Peyer's patch (tissue), 4 donors: ENCODE data around the gene PCED1B. TPM values are rescaled to one million over a fixed set of nuclear protein-coding genes. Genes with fewer than 3 reads are reported as not detected.
A peak's percentile ranks its signal among the peaks of the same experiment; 100 is the strongest.

Experiments used
- DNase-seq, 3 donors: peaks; one replicate each; pipeline ENCODE4 v3.0.0-alpha.2; 2017 to 2019
- H3K27ac ChIP-seq, 4 donors: fragments of 200-600 bp; sonication (generic); one replicate each; pipeline ENCODE4 v1.5.1; 2016 to 2019
- H3K27me3 ChIP-seq, 2 donors: fragments of 200-600 bp; sonication (generic); one replicate each; pipeline ENCODE4 v1.5.1; 2019
- H3K36me3 ChIP-seq, 3 donors: fragments of 200-600 bp; sonication (generic); one replicate each; pipeline ENCODE4 v1.5.1; 2016 to 2019
- H3K4me1 ChIP-seq, 4 donors: fragments of 200-600 bp; sonication (generic); one replicate each; pipeline ENCODE4 v1.5.1; 2016 to 2019
- H3K4me3 ChIP-seq, 4 donors: fragments of 200-600 bp; sonication (generic); 1 replicate in 3 of 4; 2 replicates in 1 of 4; pipeline ENCODE4 v1.5.1; 2016 to 2019; ENCODE audit warnings: mild to moderate bottlenecking in 1 of 4
- H3K9me3 ChIP-seq, 4 donors: fragments of 200-600 bp; sonication (generic); one replicate each; pipeline ENCODE4 v1.5.1; 2016 to 2019; ENCODE audit warnings: mild to moderate bottlenecking in 1 of 4
- CTCF ChIP-seq, 6 experiments: fragments of 450-650 bp in 4 of 6; fragments of 200-600 bp in 2 of 6; sonication (generic) in 1 of 6; IDR thresholded peaks; one replicate each; pipeline ENCODE4 v1.5.1; 2017 to 2019; ENCODE audit warnings: antibody characterized with exemption in 6 of 6, mild to moderate bottlenecking in 3 of 6, moderate library complexity in 1 of 6
- POLR2A ChIP-seq, 2 donors: fragments of 450-650 bp; IDR thresholded peaks; one replicate each; pipeline ENCODE4 v1.5.1; 2017; ENCODE audit warnings: antibody characterized with exemption in 2 of 2, mild to moderate bottlenecking in 2 of 2, moderate library complexity in 2 of 2
- total RNA-seq, 4 donors: library from RNA; depleted of rRNA; stranded (reverse); fragments of >200 nt; gene quantifications; one replicate each; pipeline ENCODE4 v1.1.0, GENCODE V29; 2016

Gene PCED1B
- total RNA-seq, 4 donors from 2014 or later: 1.9 to 11.6 (median 2.3) TPM; not detected in 1

- TF ChIP-seq POLR2A (IDR thresholded peaks at IDR 0.05) (no peak), CTCF (IDR thresholded peaks at IDR 0.05) (no peak)
- no peak for DNase-seq
- Histone ChIP-seq H3K9me3 (no peaks in the 10 kb centered on the region), H3K4me3 (no peak overlapping the region), H3K4me1 (peaks cover 0 to 5% (median 0%) of the 10 kb centered on the region in 4 donors), H3K27me3 (no peaks in the 10 kb centered on the region), H3K27ac (peak overlapping the region in 1 of 4 donors; percentile 72), H3K36me3 (no peaks in the 10 kb centered on the region)
These were observed 191.6 kb downstream of the PCED1B start for GRCh38 chr12:47270782-47271664.

GRCh38 chr12:47271800-47272239, 192.4 kb downstream of the PCED1B start:
- Histone ChIP-seq H3K27ac (no peak overlapping the region), H3K9me3 (no peaks in the 10 kb centered on the region), H3K36me3 (no peaks in the 10 kb centered on the region), H3K4me1 (peaks cover 0 to 11% (median under 1%) of the 10 kb centered on the region in 4 donors), H3K4me3 (no peak overlapping the region), H3K27me3 (no peaks in the 10 kb centered on the region)
- no peak for TF ChIP-seq CTCF (IDR thresholded peaks at IDR 0.05)
- no peak for TF ChIP-seq POLR2A (IDR thresholded peaks at IDR 0.05)
- DNase-seq: no peak

GRCh38 chr12:47272412-47273190, 193.2 kb downstream of the PCED1B start:
- no peaks in the 10 kb centered on the region for H3K27me3 ChIP-seq
- no peak for TF ChIP-seq CTCF (IDR thresholded peaks at IDR 0.05)
- TF ChIP-seq POLR2A (IDR thresholded peaks at IDR 0.05): no peak
- no peak overlapping the region for H3K27ac ChIP-seq
- H3K4me1 ChIP-seq: peaks cover 0 to 18% (median 8%) of the 10 kb centered on the region in 4 donors
- no peaks in the 10 kb centered on the region for H3K9me3 ChIP-seq
- no peaks in the 10 kb centered on the region for H3K36me3 ChIP-seq
- no peak for DNase-seq
- H3K4me3 ChIP-seq: no peak overlapping the region

GRCh38 chr12:47273191-47273626, 193.8 kb downstream of the PCED1B start:
- Histone ChIP-seq H3K27ac (no peak overlapping the region), H3K4me1 (peaks cover 0 to 22% (median 9%) of the 10 kb centered on the region in 4 donors), H3K4me3 (no peak overlapping the region), H3K9me3 (no peaks in the 10 kb centered on the region), H3K27me3 (no peaks in the 10 kb centered on the region), H3K36me3 (no peaks in the 10 kb centered on the region)
- TF ChIP-seq POLR2A (IDR thresholded peaks at IDR 0.05) (no peak), CTCF (IDR thresholded peaks at IDR 0.05) (no peak)
- no peak for DNase-seq

- H3K36me3 ChIP-seq: no peaks in the 10 kb centered on the region
- TF ChIP-seq CTCF (IDR thresholded peaks at IDR 0.05): no peak
- no peak for TF ChIP-seq POLR2A (IDR thresholded peaks at IDR 0.05)
- peak overlapping the region in 1 of 4 donors; percentile 20 for H3K27ac ChIP-seq
- DNase-seq: no peak
- H3K4me3 ChIP-seq: no peak overlapping the region
- no peaks in the 10 kb centered on the region for H3K27me3 ChIP-seq
- no peaks in the 10 kb centered on the region for H3K9me3 ChIP-seq
- peaks cover 0 to 22% (median 9%) of the 10 kb centered on the region in 4 donors for H3K4me1 ChIP-seq
These were observed 195.3 kb downstream of the PCED1B start for GRCh38 chr12:47274760-47275159.
